HG03060 (cell line): ENCODE results near the gene PRR23C.
"Not testable (repeated sequence)": the region's sequence is repeated elsewhere in the genome, so short reads cannot be mapped to it uniquely, and the experiment has no call there.

Experiments
- ATAC-seq: cut with Tn5 transposase; IDR thresholded peaks from one replicate; pipeline ENCODE4 v1.9.1; 2021; ENCODE audit warnings: low read depth, moderate number of reproducible peaks; ENCODE audit not compliant: unreplicated experiment

Gene PRR23C

GRCh38 chr3:139044366-139045210 is at the start of gene PRR23C:
Gene PRR23C, minus strand, starts transcription at chr3:139044892. Its CDS starts 272 bp downstream, at chr3:139044620.
- ATAC-seq: no peak

- no peak for ATAC-seq
These were observed 49.1 kb upstream of the PRR23C start for GRCh38 chr3:139093840-139094239.

GRCh38 chr3:139088462-139089324 is 44.0 kb upstream of the PRR23C start:
- no peak for ATAC-seq

GRCh38 chr3:139087621-139088020 is 42.9 kb upstream of the PRR23C start:
- no peak for ATAC-seq

- ATAC-seq: no peak
These were observed 39.5 kb upstream of the PRR23C start for GRCh38 chr3:139084176-139084575.

GRCh38 chr3:139074565-139075115 is 29.9 kb upstream of the PRR23C start:
- no peak for ATAC-seq

GRCh38 chr3:139062918-139063317 is 18.2 kb upstream of the PRR23C start:
- no peak for ATAC-seq

- ATAC-seq: no peak
These were observed 8.3 kb upstream of the PRR23C start for GRCh38 chr3:139052802-139053600.

GRCh38 chr3:139043554-139044365 is 932 bp downstream of the PRR23C start:
- ATAC-seq: no peak

GRCh38 chr3:139037478-139037877 is 7.2 kb downstream of the PRR23C start:
- no peak for ATAC-seq

- ATAC-seq: no peak
These were observed 12.2 kb downstream of the PRR23C start for GRCh38 chr3:139032326-139033002.

GRCh38 chr3:139030576-139030975 is 14.1 kb downstream of the PRR23C start:
- ATAC-seq: not testable (repeated sequence)

GRCh38 chr3:139024968-139025367 is 19.7 kb downstream of the PRR23C start:
- no peak for ATAC-seq

GRCh38 chr3:139020868-139021234 is 23.8 kb downstream of the PRR23C start, which contains the start of gene PRR23B:
Gene PRR23B, minus strand, starts transcription at chr3:139020926. Its CDS starts 265 bp downstream, at chr3:139020661.
- no peak for ATAC-seq

- ATAC-seq: no peak
These were observed 24.4 kb downstream of the PRR23C start for GRCh38 chr3:139020036-139020867.

GRCh38 chr3:139016430-139017048 is 28.2 kb downstream of the PRR23C start:
- no peak for ATAC-seq

GRCh38 chr3:139006051-139006716 is 38.5 kb downstream of the PRR23C start, which contains the start of gene PRR23A:
Gene PRR23A, minus strand, starts transcription at chr3:139006268. Its CDS starts 0 bp downstream, at chr3:139006268.
- no peak for ATAC-seq
